ENCODE measurements around the gene EFCAB7. TPM values are rescaled to one million over a fixed set of nuclear protein-coding genes. Genes with fewer than 3 reads are reported as not detected.

EFCAB7 gene
- total RNA-seq, 1 donor, result 15.7 TPM

- DNase-seq (ENCODE audit: low read depth), result peak; percentile 25
- TF ChIP-seq CTCF (IDR thresholded peaks at IDR 0.05; ENCODE audit: insufficient read depth, low read length), result no peak
- H3K4me3 ChIP-seq (ENCODE audit: low read depth, low read length), result peak overlapping the region; percentile 86
Measured at GRCh38 chr1:63592536-63593302, 69.4 kb downstream of the EFCAB7 start.

DNA sequence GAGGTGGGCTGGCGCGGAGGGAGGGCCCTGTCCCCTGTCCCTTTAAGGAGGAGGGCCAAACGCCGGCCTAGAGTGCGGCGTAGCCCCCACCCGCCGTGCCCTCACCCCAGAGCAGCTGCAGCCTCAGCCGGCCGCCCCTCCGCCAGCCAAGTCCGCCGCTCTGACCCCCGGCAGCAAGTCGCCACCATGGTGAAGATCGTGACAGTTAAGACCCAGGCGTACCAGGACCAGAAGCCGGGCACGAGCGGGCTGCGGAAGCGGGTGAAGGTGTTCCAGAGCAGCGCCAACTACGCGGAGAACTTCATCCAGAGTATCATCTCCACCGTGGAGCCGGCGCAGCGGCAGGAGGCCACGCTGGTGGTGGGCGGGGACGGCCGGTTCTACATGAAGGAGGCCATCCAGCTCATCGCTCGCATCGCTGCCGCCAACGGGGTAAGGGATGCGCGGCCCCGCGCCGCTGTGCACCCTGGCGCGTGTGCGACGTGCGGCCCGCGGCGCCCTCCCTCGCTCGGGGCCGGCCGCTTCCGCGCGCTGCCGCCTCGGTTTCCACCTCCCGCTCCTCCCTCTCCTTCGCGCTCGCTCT is 70.1 kb downstream of the EFCAB7 start, which contains the start of gene PGM1:
Gene PGM1 (plus strand): TSS at position 109 of the 583 bp plus-strand sequence. CDS start 78 bp downstream, at position 187.
- no peak for TF ChIP-seq CTCF (IDR thresholded peaks at IDR 0.05; ENCODE audit: insufficient read depth, low read length)
- DNase-seq (ENCODE audit: low read depth), result peak; percentile 63

DNA sequence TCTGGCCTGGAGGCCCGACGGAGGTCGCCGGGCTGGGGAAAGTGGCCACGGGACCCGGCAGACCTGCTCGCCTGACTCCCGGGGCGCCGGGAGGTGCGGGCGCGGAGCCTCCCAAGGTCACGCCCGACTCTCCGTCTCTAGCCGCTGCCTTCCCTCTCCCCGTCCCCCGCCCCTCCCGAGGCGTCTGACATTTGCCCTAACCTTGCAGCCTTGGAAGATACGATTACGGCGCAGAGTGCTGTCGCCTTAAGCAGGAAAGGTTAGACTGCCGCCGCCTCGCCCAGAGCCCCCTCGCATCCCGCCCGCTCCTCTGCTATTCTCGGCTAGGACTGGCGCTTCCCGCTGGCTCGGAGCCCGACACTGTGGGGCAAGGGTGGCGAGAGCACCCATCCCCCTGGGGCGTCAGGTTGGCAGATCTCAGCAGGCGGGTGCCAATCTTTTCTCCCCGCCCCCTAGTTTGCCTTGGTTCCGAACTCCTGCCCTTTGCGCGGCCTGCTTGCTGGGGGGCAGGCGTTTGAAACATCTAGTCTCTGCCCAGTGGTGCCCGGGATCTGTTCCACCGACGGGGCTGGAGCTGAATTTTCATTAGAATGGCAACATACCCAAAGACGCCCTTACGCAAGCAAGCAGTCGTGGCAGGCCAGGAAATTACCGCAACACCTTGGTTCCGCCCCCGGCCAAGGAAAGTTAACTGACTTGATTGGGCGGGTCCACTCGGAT is 70.7 kb downstream of the EFCAB7 start:
- TF ChIP-seq CTCF (IDR thresholded peaks at IDR 0.05; ENCODE audit: insufficient read depth, low read length), result no peak
- H3K4me3 ChIP-seq (ENCODE audit: low read depth, low read length), result peak overlapping the region; percentile 86
- DNase-seq (ENCODE audit: low read depth), result peak; percentile 30

More for the DNA sequence above, 70.1 kb downstream of the EFCAB7 start, which contains the start of gene PGM1:
- peak within 1 kb of the TSS; percentile 86 for H3K4me3 ChIP-seq (ENCODE audit: low read depth, low read length)

DNA sequence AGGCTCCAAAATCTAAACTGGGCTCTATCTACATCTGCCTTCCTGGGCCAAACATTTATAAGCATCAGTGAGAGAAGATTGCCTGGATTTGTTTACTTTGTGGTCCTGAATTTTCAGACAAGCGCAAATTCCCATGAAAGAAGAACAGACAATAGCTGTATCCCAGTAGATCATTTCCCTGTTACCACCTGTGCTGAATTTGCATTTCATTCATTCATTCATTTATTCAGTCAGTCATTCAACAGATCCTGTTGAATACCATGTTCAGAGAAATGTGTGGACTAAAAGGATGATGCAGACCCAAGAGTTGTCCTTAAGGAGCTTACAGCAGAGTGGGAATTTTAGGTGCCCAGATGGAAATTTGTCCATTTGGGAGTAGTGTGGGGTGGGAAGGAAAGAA is 72.1 kb downstream of the EFCAB7 start:
- no peak for TF ChIP-seq CTCF (IDR thresholded peaks at IDR 0.05; ENCODE audit: insufficient read depth, low read length)
- no peak overlapping the region for H3K4me3 ChIP-seq (ENCODE audit: low read depth, low read length)
- DNase-seq (ENCODE audit: low read depth), result no peak

DNA sequence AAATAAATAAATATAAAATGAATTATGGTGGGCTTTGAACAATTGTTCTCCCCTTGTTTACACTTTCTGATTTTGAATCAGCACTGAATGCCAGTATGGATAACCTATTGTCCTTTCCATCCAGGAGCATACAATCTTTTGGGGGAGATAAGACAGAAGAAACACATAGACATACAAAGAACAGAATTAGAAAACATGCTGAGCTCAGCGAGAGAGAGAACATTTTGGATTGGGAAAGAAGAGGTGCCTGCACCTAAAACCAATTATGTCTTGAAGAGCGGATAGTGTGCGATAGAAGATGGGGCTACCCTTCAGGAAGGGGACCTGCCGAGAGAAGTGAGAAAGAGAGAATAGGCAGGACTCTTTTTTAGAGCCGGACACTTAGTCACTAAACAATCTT is 76.5 kb downstream of the EFCAB7 start:
- H3K4me3 ChIP-seq (ENCODE audit: low read depth, low read length), result no peak overlapping the region
- no peak for TF ChIP-seq CTCF (IDR thresholded peaks at IDR 0.05; ENCODE audit: insufficient read depth, low read length)
- DNase-seq (ENCODE audit: low read depth), result no peak

GRCh38 chr1:63600248-63600647 is 76.9 kb downstream of the EFCAB7 start:
- H3K4me3 ChIP-seq (ENCODE audit: low read depth, low read length), result no peak overlapping the region
- DNase-seq (ENCODE audit: low read depth), result no peak
- no peak for TF ChIP-seq CTCF (IDR thresholded peaks at IDR 0.05; ENCODE audit: insufficient read depth, low read length)
